ENCODE data around the gene EDN3.

EDN3 gene

GRCh38 chr20:59308493-59309201 lies 8.2 kb downstream of the EDN3 start:
- DNase-seq = no peak

- DNase-seq = no peak
These were observed 8.8 kb downstream of the EDN3 start for GRCh38 chr20:59309218-59309617.

- no peak for DNase-seq
These were observed 14.6 kb downstream of the EDN3 start for GRCh38 chr20:59314997-59315396.

GRCh38 chr20:59316911-59317731 lies 16.7 kb downstream of the EDN3 start:
- DNase-seq = no peak

GRCh38 chr20:59318201-59318790 lies 17.9 kb downstream of the EDN3 start:
- no peak for DNase-seq

- DNase-seq = no peak
These were observed 18.4 kb downstream of the EDN3 start for GRCh38 chr20:59318803-59319202.

GRCh38 chr20:59320426-59320825 lies 20.0 kb downstream of the EDN3 start:
- no peak for DNase-seq

- no peak for DNase-seq
These were observed 20.6 kb downstream of the EDN3 start for GRCh38 chr20:59320854-59321647.

GRCh38 chr20:59322081-59322480 lies 21.7 kb downstream of the EDN3 start:
- DNase-seq = no peak

GRCh38 chr20:59322585-59323454 lies 22.4 kb downstream of the EDN3 start:
- no peak for DNase-seq

GRCh38 chr20:59323731-59324130 lies 23.3 kb downstream of the EDN3 start:
- DNase-seq = no peak

- DNase-seq = no peak
These were observed 24.2 kb downstream of the EDN3 start for GRCh38 chr20:59324521-59325141.

GRCh38 chr20:59325142-59325523 lies 24.7 kb downstream of the EDN3 start:
- DNase-seq = no peak

GRCh38 chr20:59326188-59326587 lies 25.8 kb downstream of the EDN3 start:
- no peak for DNase-seq

- no peak for DNase-seq
These were observed 27.7 kb downstream of the EDN3 start for GRCh38 chr20:59328071-59328470.

GRCh38 chr20:59331721-59332329 lies 31.4 kb downstream of the EDN3 start:
- no peak for DNase-seq

GRCh38 chr20:59333260-59333845 lies 32.9 kb downstream of the EDN3 start:
- DNase-seq = no peak

- no peak for DNase-seq
These were observed 33.5 kb downstream of the EDN3 start for GRCh38 chr20:59333951-59334350.

- no peak for DNase-seq
These were observed 34.4 kb downstream of the EDN3 start for GRCh38 chr20:59334651-59335300.

- no peak for DNase-seq
These were observed 35.0 kb downstream of the EDN3 start for GRCh38 chr20:59335377-59335776.

Measured in NCI-H510A treated with DMSO at 0.1 percent for 48 hours (cell line).